GM18909 (cell line): ENCODE data around the gene WDR18.

ENCODE experiments used
- ATAC-seq: cut with Tn5 transposase; IDR thresholded peaks from one replicate; pipeline ENCODE4 v1.9.1; 2021; ENCODE audit warnings: mild to moderate bottlenecking; ENCODE audit not compliant: unreplicated experiment, poor library complexity

WDR18 gene

GRCh38 chr19:990119-990571 lies 6.0 kb downstream of the WDR18 start:
- ATAC-seq: no peak

- no peak for ATAC-seq
Measured at GRCh38 chr19:990746-991145, 6.6 kb downstream of the WDR18 start.

- no peak for ATAC-seq
Measured at GRCh38 chr19:991174-991931, 7.2 kb downstream of the WDR18 start.

- ATAC-seq: no peak
Measured at GRCh38 chr19:991932-992669, 8.0 kb downstream of the WDR18 start.

GRCh38 chr19:992670-993055 lies 8.5 kb downstream of the WDR18 start:
- ATAC-seq: no peak

- ATAC-seq: no peak
Measured at GRCh38 chr19:993361-993830, 9.3 kb downstream of the WDR18 start.

GRCh38 chr19:993831-994393 lies 9.8 kb downstream of the WDR18 start:
- ATAC-seq: no peak

GRCh38 chr19:994516-994915 lies 10.4 kb downstream of the WDR18 start:
- no peak for ATAC-seq

GRCh38 chr19:995051-995827 lies 11.1 kb downstream of the WDR18 start:
- ATAC-seq: no peak

- ATAC-seq: no peak
Measured at GRCh38 chr19:996051-996838, 12.1 kb downstream of the WDR18 start.

- no peak for ATAC-seq
Measured at GRCh38 chr19:998064-998463, 13.9 kb downstream of the WDR18 start.

- no peak for ATAC-seq
Measured at GRCh38 chr19:999379-999719, 15.2 kb downstream of the WDR18 start.

- no peak for ATAC-seq
Measured at GRCh38 chr19:1000095-1000494, 15.9 kb downstream of the WDR18 start, which contains the start of gene GRIN3B. Gene GRIN3B (plus strand): TSS chr19:1000419. CDS start chr19:1000438, 19 bp downstream.

GRCh38 chr19:1000591-1001537 lies 16.7 kb downstream of the WDR18 start:
- ATAC-seq: no peak

- ATAC-seq: no peak
Measured at GRCh38 chr19:1001538-1002166, 17.5 kb downstream of the WDR18 start.

- ATAC-seq: no peak
Measured at GRCh38 chr19:1002600-1002999, 18.5 kb downstream of the WDR18 start.

- ATAC-seq: no peak
Measured at GRCh38 chr19:1003283-1003682, 19.1 kb downstream of the WDR18 start.

GRCh38 chr19:1004204-1004802 lies 20.2 kb downstream of the WDR18 start:
- ATAC-seq: no peak
